OCI-LY3 (cell line): ENCODE measurements around the gene GABRG2.

Experiments used
- CTCF ChIP-seq: fragments of 200-600, 300-600 bp; sonication (generic); IDR thresholded peaks from 2 replicates; pipeline ENCODE4 v1.5.1; 2014; ENCODE audit warnings: antibody characterized with exemption, low read length, low read depth
- EZH2phosphoT487 ChIP-seq: fragments of 200-600 bp; shearing (Covaris generic); IDR thresholded peaks from 2 replicates; pipeline ENCODE4 v1.6.1; 2018; ENCODE audit warnings: antibody characterized with exemption, mixed run types, low read depth

- TF ChIP-seq CTCF (no peak), EZH2phosphoT487 (no peak)
Observed at GRCh38 chr5:162037431-162037830, 30.1 kb upstream of the GABRG2 start.
